ENCODE measurements around the gene MMP11.

MMP11 gene

GRCh38 chr22:23800297-23801237 is 27.9 kb downstream of the MMP11 start:
- no peak for DNase-seq

- DNase-seq: no peak
Observed at GRCh38 chr22:23801238-23801821, 28.7 kb downstream of the MMP11 start.

- no peak for DNase-seq
Observed at GRCh38 chr22:23801886-23802377, 29.3 kb downstream of the MMP11 start.

GRCh38 chr22:23803001-23803819 is 30.6 kb downstream of the MMP11 start:
- DNase-seq: no peak

- DNase-seq: no peak
Observed at GRCh38 chr22:23804781-23805291, 32.2 kb downstream of the MMP11 start.

GRCh38 chr22:23806837-23807236 is 34.2 kb downstream of the MMP11 start:
- no peak for DNase-seq

GRCh38 chr22:23812378-23812777 is 39.7 kb downstream of the MMP11 start:
- no peak for DNase-seq

GRCh38 chr22:23815541-23816155 is 43.0 kb downstream of the MMP11 start:
- no peak for DNase-seq

GRCh38 chr22:23816156-23816976 is 43.7 kb downstream of the MMP11 start:
- DNase-seq: peak in 17 of 51 donors; percentile 12 to 52 (median 26)

GRCh38 chr22:23817146-23817545 is 44.5 kb downstream of the MMP11 start:
- DNase-seq: no peak

- DNase-seq: no peak
Observed at GRCh38 chr22:23818541-23818940, 45.9 kb downstream of the MMP11 start.

GRCh38 chr22:23820748-23821211 is 48.1 kb downstream of the MMP11 start:
- no peak for DNase-seq

- peak in 12 of 51 donors; percentile 16 to 56 (median 33) for DNase-seq
Observed at GRCh38 chr22:23822101-23822671, 49.5 kb downstream of the MMP11 start.

GRCh38 chr22:23823331-23823791 is 50.7 kb downstream of the MMP11 start:
- peak in 1 of 51 donors; percentile 38 for DNase-seq

GRCh38 chr22:23824476-23825245 is 52.0 kb downstream of the MMP11 start:
- no peak for DNase-seq

GRCh38 chr22:23825246-23825905 is 52.7 kb downstream of the MMP11 start:
- DNase-seq: no peak

- DNase-seq: no peak
Observed at GRCh38 chr22:23826510-23827350, 54.1 kb downstream of the MMP11 start.

Data from hypothalamus (tissue), 51 donors.